ENCODE data around the gene ZFP42. TPM values are rescaled to one million over a fixed set of nuclear protein-coding genes. Genes with fewer than 3 reads are reported as not detected.
"Not testable (repeated sequence)": the region's sequence is repeated elsewhere in the genome, so short reads cannot be mapped to it uniquely, and the experiment has no call there.

ZFP42 gene
- 0.12 TPM for polyA plus RNA-seq (ENCODE audit: insufficient read length)

GRCh38 chr4:187995322-187996207, at the start of gene ZFP42:
Gene ZFP42, plus strand, starts transcription at chr4:187995771. Its CDS starts 7,037 bp downstream, at chr4:188002808.
- no peak for DNase-seq

GRCh38 chr4:187961171-187961570, 34.4 kb upstream of the ZFP42 start:
- no peak for DNase-seq

GRCh38 chr4:187961961-187962360, 33.6 kb upstream of the ZFP42 start:
- DNase-seq: no peak

- peak; percentile 40 for DNase-seq
These were observed 32.6 kb upstream of the ZFP42 start for GRCh38 chr4:187962926-187963325.

- no peak for DNase-seq
These were observed 29.8 kb upstream of the ZFP42 start for GRCh38 chr4:187965726-187966125.

- no peak for DNase-seq
These were observed 23.4 kb upstream of the ZFP42 start for GRCh38 chr4:187972135-187972534.

- no peak for DNase-seq
These were observed 11.8 kb upstream of the ZFP42 start for GRCh38 chr4:187983746-187984145.

- DNase-seq: no peak
These were observed 2.6 kb upstream of the ZFP42 start for GRCh38 chr4:187992971-187993370.

GRCh38 chr4:187993827-187994226, 1.7 kb upstream of the ZFP42 start:
- no peak for DNase-seq

GRCh38 chr4:187996502-187997177, 1.1 kb downstream of the ZFP42 start:
- DNase-seq: no peak

GRCh38 chr4:187997991-187998390, 2.4 kb downstream of the ZFP42 start:
- not testable (repeated sequence) for DNase-seq

- DNase-seq: no peak
These were observed 3.9 kb downstream of the ZFP42 start for GRCh38 chr4:187999406-187999932.

GRCh38 chr4:188002323-188002722, 6.8 kb downstream of the ZFP42 start:
- DNase-seq: no peak

- DNase-seq: no peak
These were observed 7.2 kb downstream of the ZFP42 start for GRCh38 chr4:188002751-188003150.

GRCh38 chr4:188005561-188005960, 10.0 kb downstream of the ZFP42 start:
- DNase-seq: no peak

GRCh38 chr4:188006285-188006848, 10.8 kb downstream of the ZFP42 start:
- DNase-seq: no peak

GRCh38 chr4:188008377-188008776, 12.8 kb downstream of the ZFP42 start:
- DNase-seq: no peak

- DNase-seq: no peak
These were observed 16.9 kb downstream of the ZFP42 start for GRCh38 chr4:188012426-188012945.

GRCh38 chr4:188015025-188015940, 19.7 kb downstream of the ZFP42 start:
- no peak for DNase-seq

- DNase-seq: no peak
These were observed 21.2 kb downstream of the ZFP42 start for GRCh38 chr4:188016754-188017153.

- DNase-seq: no peak
These were observed 22.7 kb downstream of the ZFP42 start for GRCh38 chr4:188018262-188018661.
